SK-N-MC (cell line): ENCODE results near the gene RPLP2.

Source experiments
- DNase-seq: peaks from one replicate; pipeline ENCODE4 v3.0.0-alpha.2; 2011; ENCODE audit warnings: low read depth, low spot score
- H3K27ac ChIP-seq: fragments of 200-600 bp; sonication (generic); 2 replicates; pipeline ENCODE4 v1.5.1; 2016; ENCODE audit warnings: mixed run types
- H3K36me3 ChIP-seq: fragments of 200-600 bp; sonication (generic); 2 replicates; pipeline ENCODE4 v1.6.1; 2017; ENCODE audit warnings: antibody characterized with exemption, low read length, mixed read lengths; ENCODE audit not compliant: insufficient read depth
- H3K4me3 ChIP-seq: fragments of 200-600 bp; sonication (generic); 2 replicates; pipeline ENCODE4 v1.5.1; 2016
- H3K9ac ChIP-seq: fragments of 200-600 bp; sonication (generic); 2 replicates; pipeline ENCODE4 v1.8.0; 2017; ENCODE audit warnings: mixed run types, mixed read lengths; ENCODE audit not compliant: insufficient read length
- H3K9me3 ChIP-seq: fragments of 200-600 bp; sonication (generic); 2 replicates; pipeline ENCODE4 v1.6.1; 2017; ENCODE audit warnings: low read depth, mild to moderate bottlenecking, antibody characterized with exemption, low read length, moderate library complexity, mixed read lengths
- EZH2 ChIP-seq: fragments of 200-600 bp; sonication (generic); IDR thresholded peaks from one replicate; pipeline ENCODE4 v1.6.1; 2017; ENCODE audit warnings: antibody characterized with exemption
- FOXP2 ChIP-seq: optimal IDR thresholded peaks from 2 replicates; pipeline ENCODE3; 2011; ENCODE audit warnings: mild to moderate bottlenecking, moderate library complexity; ENCODE audit not compliant: insufficient read depth; ENCODE audit errors: extremely low read length, control extremely low read depth
- POLR2AphosphoS5 ChIP-seq: IDR thresholded peaks from 2 replicates; pipeline ENCODE4 v1.6.1; 2012; ENCODE audit warnings: mild to moderate bottlenecking, low read depth, low read length, borderline replicate concordance

Gene RPLP2

GRCh38 chr11:859394-860131, 49.8 kb downstream of the RPLP2 start:
- no peak for DNase-seq
- no peaks in the 10 kb centered on the region for H3K9me3 ChIP-seq
- H3K4me3 ChIP-seq = peak overlapping the region; percentile 78
- no peaks in the 10 kb centered on the region for H3K36me3 ChIP-seq
- H3K9ac ChIP-seq = no peak overlapping the region
- H3K27ac ChIP-seq = peak overlapping the region; percentile 62; the same call in 1 of the 2 replicates
- TF ChIP-seq FOXP2 = no peak
- TF ChIP-seq POLR2AphosphoS5 = peak; percentile 82

- Histone ChIP-seq H3K27ac (peak overlapping the region; percentile 62; the same call in 1 of the 2 replicates), H3K9me3 (no peaks in the 10 kb centered on the region), H3K9ac (no peak overlapping the region), H3K36me3 (no peaks in the 10 kb centered on the region; the same call in 1 of the 2 replicates), H3K4me3 (peak overlapping the region; percentile 78)
- DNase-seq = no peak
- TF ChIP-seq FOXP2 (no peak), POLR2AphosphoS5 (no peak), EZH2 (no peak)
Observed at GRCh38 chr11:860234-861104, 50.7 kb downstream of the RPLP2 start.

GRCh38 chr11:861105-861479, 51.3 kb downstream of the RPLP2 start:
- no peak overlapping the region for H3K4me3 ChIP-seq
- no peak overlapping the region for H3K9ac ChIP-seq
- TF ChIP-seq POLR2AphosphoS5 (0 out of 2 replicates have a peak, but pooled peaks have one; percentile 17), EZH2 (no peak), FOXP2 (no peak)
- H3K27ac ChIP-seq = no peak overlapping the region
- no peaks in the 10 kb centered on the region; the same call in 1 of the 2 replicates for H3K36me3 ChIP-seq
- no peak for DNase-seq
- H3K9me3 ChIP-seq = no peaks in the 10 kb centered on the region

GRCh38 chr11:862081-862661, 52.4 kb downstream of the RPLP2 start:
- no peak overlapping the region for H3K9ac ChIP-seq
- H3K27ac ChIP-seq = no peak overlapping the region
- H3K4me3 ChIP-seq = no peak overlapping the region
- no peaks in the 10 kb centered on the region for H3K9me3 ChIP-seq
- no peaks in the 10 kb centered on the region; the same call in 1 of the 2 replicates for H3K36me3 ChIP-seq
- TF ChIP-seq EZH2 (no peak), POLR2AphosphoS5 (no peak), FOXP2 (no peak)
- no peak for DNase-seq
